Right atrium auricular region (tissue), 2 donors: Measurements from ENCODE around the gene DQX1. TPM values are rescaled to one million over a fixed set of nuclear protein-coding genes. Genes with fewer than 3 reads are reported as not detected.

Experiments used
- DNase-seq: peaks from one replicate; pipeline ENCODE4 v3.0.0-alpha.2; 2019; ENCODE audit warnings: low spot score
- H3K27ac ChIP-seq, 2 donors: fragments of 200-600 bp; sonication (generic); 1 replicate in 1 of 2; 2 replicates in 1 of 2; pipeline ENCODE4 v1.5.1; 2016 to 2019
- H3K27me3 ChIP-seq, 2 donors: fragments of 200-600 bp; sonication (generic); one replicate each; pipeline versions ENCODE4 v1.5.1 to v1.6.0; 2017 to 2019
- H3K36me3 ChIP-seq: fragments of 200-600 bp; sonication (generic); one replicate; pipeline ENCODE4 v1.5.1; 2016
- H3K4me1 ChIP-seq, 2 donors: fragments of 200-600 bp; sonication (generic); one replicate each; pipeline versions ENCODE4 v1.5.1 to v1.6.0; 2017 to 2019
- H3K4me3 ChIP-seq, 2 donors: fragments of 200-600 bp; sonication (generic); 1 replicate in 1 of 2; 2 replicates in 1 of 2; pipeline ENCODE4 v1.5.1; 2017 to 2019; ENCODE audit warnings: mild to moderate bottlenecking in 1 of 2, moderate library complexity in 1 of 2
- H3K9me3 ChIP-seq, 2 donors: fragments of 200-600 bp; sonication (generic); one replicate each; pipeline ENCODE4 v1.5.1; 2019
- total RNA-seq, 2 donors: library from RNA; depleted of rRNA; stranded (reverse); fragments of >200 nt; gene quantifications; one replicate each; pipeline ENCODE4 v1.1.0, GENCODE V29; 2016
- TF ChIP-seq, protein P1 (sequence below), 2 donors: fragments of 200-600 bp; sonication (generic); IDR thresholded peaks; one replicate each; pipeline ENCODE4 v1.5.1; 2019; ENCODE audit warnings: antibody characterized with exemption in 2 of 2

DQX1 gene
- total RNA-seq, 2 donors from 2014 or later, result not detected

- peaks cover 9% of the 10 kb centered on the region for H3K36me3 ChIP-seq
- TF ChIP-seq, protein P1, sequence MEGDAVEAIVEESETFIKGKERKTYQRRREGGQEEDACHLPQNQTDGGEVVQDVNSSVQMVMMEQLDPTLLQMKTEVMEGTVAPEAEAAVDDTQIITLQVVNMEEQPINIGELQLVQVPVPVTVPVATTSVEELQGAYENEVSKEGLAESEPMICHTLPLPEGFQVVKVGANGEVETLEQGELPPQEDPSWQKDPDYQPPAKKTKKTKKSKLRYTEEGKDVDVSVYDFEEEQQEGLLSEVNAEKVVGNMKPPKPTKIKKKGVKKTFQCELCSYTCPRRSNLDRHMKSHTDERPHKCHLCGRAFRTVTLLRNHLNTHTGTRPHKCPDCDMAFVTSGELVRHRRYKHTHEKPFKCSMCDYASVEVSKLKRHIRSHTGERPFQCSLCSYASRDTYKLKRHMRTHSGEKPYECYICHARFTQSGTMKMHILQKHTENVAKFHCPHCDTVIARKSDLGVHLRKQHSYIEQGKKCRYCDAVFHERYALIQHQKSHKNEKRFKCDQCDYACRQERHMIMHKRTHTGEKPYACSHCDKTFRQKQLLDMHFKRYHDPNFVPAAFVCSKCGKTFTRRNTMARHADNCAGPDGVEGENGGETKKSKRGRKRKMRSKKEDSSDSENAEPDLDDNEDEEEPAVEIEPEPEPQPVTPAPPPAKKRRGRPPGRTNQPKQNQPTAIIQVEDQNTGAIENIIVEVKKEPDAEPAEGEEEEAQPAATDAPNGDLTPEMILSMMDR (IDR thresholded peaks at IDR 0.05), result no peak
- no peaks in the 10 kb centered on the region for H3K9me3 ChIP-seq
- H3K4me3 ChIP-seq, result peak overlapping the region; percentile 9 to 51
- no peak overlapping the region for H3K27ac ChIP-seq
- peaks cover 18 to 21% of the 10 kb centered on the region in 2 donors for H3K27me3 ChIP-seq
- no peak for DNase-seq
- peaks cover 0 to 42% of the 10 kb centered on the region in 2 donors for H3K4me1 ChIP-seq
Observed at GRCh38 chr2:74497777-74498499, 28.1 kb downstream of the DQX1 start.

DNA sequence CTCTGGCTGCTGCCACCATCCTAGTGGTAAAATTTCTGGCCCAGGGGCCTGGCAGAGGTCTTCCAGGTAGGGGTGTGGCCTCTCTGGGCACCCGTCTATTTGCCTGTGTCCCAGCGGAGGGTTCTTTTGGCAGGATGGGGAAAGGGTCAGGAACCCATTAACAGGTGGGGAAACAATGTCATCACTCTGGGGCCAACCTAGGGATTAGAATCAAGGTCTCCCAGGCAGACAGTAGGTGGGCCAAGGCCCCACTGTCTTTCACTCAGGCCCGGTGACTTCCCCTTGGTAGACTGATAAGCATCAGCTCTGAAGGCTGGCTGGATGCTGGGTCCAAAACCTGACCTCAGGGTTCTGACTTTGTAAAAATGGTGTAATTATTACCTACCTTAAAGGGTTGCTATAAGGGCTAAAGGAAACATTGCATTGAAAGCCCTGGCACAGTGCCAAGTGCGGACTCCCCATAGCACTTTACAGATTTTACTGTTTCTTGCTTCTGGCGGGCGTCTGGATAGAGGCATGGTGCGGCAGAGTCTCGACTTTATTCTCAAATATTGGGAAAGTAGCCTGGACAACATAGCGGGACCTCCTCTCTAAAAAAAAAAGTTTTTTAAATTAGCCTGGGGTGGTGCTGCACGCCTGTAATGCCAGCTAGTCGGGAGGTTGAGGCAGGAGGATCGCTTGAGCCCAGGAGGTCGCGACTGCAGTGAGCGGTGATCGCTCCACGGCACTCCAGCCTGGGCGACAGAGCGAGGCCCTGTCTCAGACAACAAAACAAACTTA lies 28.8 kb downstream of the DQX1 start:
- DNase-seq, result no peak
- Histone ChIP-seq H3K4me3 (peak overlapping the region in 1 of 2 donors; percentile 51), H3K36me3 (peaks cover 16% of the 10 kb centered on the region), H3K4me1 (peaks cover 0 to 34% of the 10 kb centered on the region in 2 donors), H3K9me3 (no peaks in the 10 kb centered on the region), H3K27me3 (peaks cover 18 to 21% of the 10 kb centered on the region in 2 donors), H3K27ac (no peak overlapping the region)
- TF ChIP-seq, protein P1 (IDR thresholded peaks at IDR 0.05), result no peak

DNA sequence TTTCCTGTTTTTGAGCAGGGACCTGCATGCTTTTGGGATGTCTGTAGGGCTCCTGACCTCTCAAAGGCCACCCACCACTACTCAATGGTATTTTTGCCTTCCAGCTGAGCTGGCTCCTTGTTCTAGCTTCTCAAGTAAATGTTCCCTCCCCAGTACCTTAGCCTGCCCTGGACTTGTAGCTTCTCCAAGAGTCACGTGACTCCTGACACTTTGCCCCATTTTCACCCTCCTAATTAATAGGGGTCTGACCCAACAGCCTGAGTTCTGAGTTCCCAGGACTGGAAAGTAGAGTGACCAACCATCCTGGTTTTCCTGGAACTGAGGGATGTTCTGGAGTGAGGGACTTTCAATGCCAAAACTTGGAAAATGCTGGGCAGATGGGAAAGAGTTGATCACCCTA lies 30.6 kb downstream of the DQX1 start:
- TF ChIP-seq, protein P1 (IDR thresholded peaks at IDR 0.05), result no peak
- Histone ChIP-seq H3K9me3 (no peaks in the 10 kb centered on the region), H3K4me1 (peaks cover 0 to 29% of the 10 kb centered on the region in 2 donors), H3K27ac (no peak overlapping the region), H3K4me3 (no peak overlapping the region), H3K27me3 (peaks cover 17 to 21% of the 10 kb centered on the region in 2 donors), H3K36me3 (peaks cover 32% of the 10 kb centered on the region)
- DNase-seq, result no peak

DNA sequence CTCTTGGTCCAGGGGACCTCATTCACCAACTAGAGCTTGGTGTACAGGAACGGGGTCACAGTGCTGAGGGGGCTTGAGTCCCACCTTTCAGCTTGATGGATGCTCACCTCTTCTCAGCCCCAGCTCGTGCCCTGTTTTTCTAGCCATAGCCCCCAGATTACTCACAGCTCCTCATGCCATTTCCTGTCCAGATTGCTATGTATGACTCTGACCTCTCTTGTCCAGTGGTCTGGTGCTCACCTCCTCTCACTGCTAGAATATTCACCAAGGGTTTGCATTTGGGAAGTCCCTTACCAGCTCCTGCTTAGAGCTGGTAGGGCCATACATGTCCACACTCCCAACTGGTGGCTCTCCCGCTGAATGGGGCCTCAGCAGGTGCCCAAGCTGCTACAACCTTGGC lies 32.5 kb downstream of the DQX1 start:
- H3K27me3 ChIP-seq, result peaks cover 8 to 12% of the 10 kb centered on the region in 2 donors
- no peak overlapping the region for H3K4me3 ChIP-seq
- peaks cover 0 to 14% of the 10 kb centered on the region in 2 donors for H3K4me1 ChIP-seq
- TF ChIP-seq, protein P1 (IDR thresholded peaks at IDR 0.05), result no peak
- H3K27ac ChIP-seq, result no peak overlapping the region
- no peak for DNase-seq
- H3K36me3 ChIP-seq, result peaks cover 36% of the 10 kb centered on the region
- no peaks in the 10 kb centered on the region for H3K9me3 ChIP-seq

GRCh38 chr2:74491648-74492544 lies 34.1 kb downstream of the DQX1 start:
- Histone ChIP-seq H3K9me3 (no peaks in the 10 kb centered on the region), H3K4me3 (no peak overlapping the region), H3K36me3 (peaks cover 40% of the 10 kb centered on the region), H3K27me3 (no peaks in the 10 kb centered on the region), H3K4me1 (no peaks in the 10 kb centered on the region), H3K27ac (no peak overlapping the region)
- TF ChIP-seq, protein P1 (IDR thresholded peaks at IDR 0.05), result no peak
- no peak for DNase-seq
